HFFc6 (cell line): Measurements from ENCODE around the gene SPNS3. TPM values are rescaled to one million over a fixed set of nuclear protein-coding genes. Genes with fewer than 3 reads are reported as not detected.

Experiments
- DNase-seq: peaks from one replicate; pipeline ENCODE4 v3.0.0-alpha.2; 2018
- H3K27ac Mint-ChIP-seq: 2 replicates; pipeline ENCODE4 v1.8.0; 2020; ENCODE audit warnings: mild to moderate bottlenecking, mixed read lengths
- H3K27me3 Mint-ChIP-seq: 2 replicates; pipeline ENCODE4 v1.8.0; 2021; ENCODE audit warnings: mild to moderate bottlenecking, moderate library complexity, mixed read lengths; ENCODE audit not compliant: insufficient read depth
- H3K36me3 Mint-ChIP-seq: 2 replicates; pipeline ENCODE4 v1.8.0; 2021; ENCODE audit warnings: low read depth, mixed read lengths
- H3K4me1 Mint-ChIP-seq: 2 replicates; pipeline ENCODE4 v1.8.0; 2020; ENCODE audit warnings: low read depth, mixed read lengths
- H3K4me3 Mint-ChIP-seq: 2 replicates; pipeline ENCODE4 v1.8.0; 2020; ENCODE audit warnings: mild to moderate bottlenecking, moderate library complexity, mixed read lengths
- H3K9me3 Mint-ChIP-seq: 2 replicates; pipeline ENCODE4 v1.8.0; 2020; ENCODE audit warnings: mild to moderate bottlenecking, mixed read lengths
- total RNA-seq, 6 experiments: library from RNA; stranded (reverse); fragmentation: NEBNext Ultra II Directional; extraction: Animal tissue kit (Norgen Biotek cat#: 25700); gene quantifications; 2 replicates in 1 of 6; 3 replicates in 5 of 6; pipeline ENCODE4 v1.2.3, GENCODE V29; 2021
- TF ChIP-seq, protein P1 (sequence below): fragments of 200-600 bp; sonication (generic); IDR thresholded peaks from 2 replicates; pipeline ENCODE4 v1.5.0; 2021; ENCODE audit warnings: antibody characterized with exemption, mild to moderate bottlenecking

Gene SPNS3
- total RNA-seq, 6 experiments from 2014 or later = not detected

DNA sequence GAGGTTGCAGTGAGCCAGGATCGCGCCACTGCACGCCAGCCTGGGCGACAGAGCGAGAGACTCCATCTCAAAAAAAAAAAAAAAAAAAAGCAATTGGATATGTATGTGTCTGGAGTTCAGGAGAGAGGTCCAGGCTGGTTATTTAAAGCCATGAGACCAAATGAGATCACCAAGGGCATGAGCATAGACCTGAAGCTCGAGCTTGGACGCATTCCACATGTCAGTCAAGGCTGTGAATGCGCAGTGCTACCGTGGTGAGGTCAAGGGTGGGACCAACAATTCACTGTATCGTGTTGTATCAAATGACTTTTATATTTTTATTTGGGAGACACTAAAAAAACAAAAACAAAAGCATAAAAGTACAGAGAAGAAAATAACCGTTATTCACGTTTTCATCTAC is 35.8 kb downstream of the SPNS3 start:
- Mint-ChIP-seq H3K36me3 (no peaks in the 10 kb centered on the region), H3K4me1 (no peaks in the 10 kb centered on the region), H3K27me3 (peaks cover 27% of the 10 kb centered on the region), H3K27ac (no peak overlapping the region), H3K4me3 (no peak overlapping the region), H3K9me3 (no peaks in the 10 kb centered on the region)
- TF ChIP-seq, protein P1, sequence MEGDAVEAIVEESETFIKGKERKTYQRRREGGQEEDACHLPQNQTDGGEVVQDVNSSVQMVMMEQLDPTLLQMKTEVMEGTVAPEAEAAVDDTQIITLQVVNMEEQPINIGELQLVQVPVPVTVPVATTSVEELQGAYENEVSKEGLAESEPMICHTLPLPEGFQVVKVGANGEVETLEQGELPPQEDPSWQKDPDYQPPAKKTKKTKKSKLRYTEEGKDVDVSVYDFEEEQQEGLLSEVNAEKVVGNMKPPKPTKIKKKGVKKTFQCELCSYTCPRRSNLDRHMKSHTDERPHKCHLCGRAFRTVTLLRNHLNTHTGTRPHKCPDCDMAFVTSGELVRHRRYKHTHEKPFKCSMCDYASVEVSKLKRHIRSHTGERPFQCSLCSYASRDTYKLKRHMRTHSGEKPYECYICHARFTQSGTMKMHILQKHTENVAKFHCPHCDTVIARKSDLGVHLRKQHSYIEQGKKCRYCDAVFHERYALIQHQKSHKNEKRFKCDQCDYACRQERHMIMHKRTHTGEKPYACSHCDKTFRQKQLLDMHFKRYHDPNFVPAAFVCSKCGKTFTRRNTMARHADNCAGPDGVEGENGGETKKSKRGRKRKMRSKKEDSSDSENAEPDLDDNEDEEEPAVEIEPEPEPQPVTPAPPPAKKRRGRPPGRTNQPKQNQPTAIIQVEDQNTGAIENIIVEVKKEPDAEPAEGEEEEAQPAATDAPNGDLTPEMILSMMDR = no peak
- no peak for DNase-seq

DNA sequence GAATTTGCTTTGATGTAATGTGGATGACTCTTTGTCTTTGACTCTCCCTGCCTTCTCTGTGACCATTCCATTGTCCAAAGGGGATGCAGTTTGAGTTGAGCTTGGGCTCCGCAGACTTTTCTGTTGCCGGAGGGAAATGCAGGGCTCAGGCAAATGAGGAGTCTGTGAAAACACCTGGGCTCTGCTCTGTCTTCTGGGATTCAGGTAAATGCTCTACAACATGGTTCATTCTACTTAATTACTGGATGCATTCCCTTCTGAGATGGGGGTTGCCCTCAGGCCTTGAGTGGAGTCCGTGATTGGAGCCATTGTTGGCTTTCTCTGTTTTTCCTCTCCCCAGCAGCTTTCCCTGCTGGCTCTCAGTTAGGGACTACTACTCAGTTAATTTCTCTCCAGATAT is 38.5 kb downstream of the SPNS3 start:
- TF ChIP-seq, protein P1 = no peak
- Mint-ChIP-seq H3K4me3 (no peak overlapping the region), H3K4me1 (no peaks in the 10 kb centered on the region), H3K27ac (no peak overlapping the region), H3K27me3 (peaks cover 31% of the 10 kb centered on the region), H3K36me3 (no peaks in the 10 kb centered on the region), H3K9me3 (no peaks in the 10 kb centered on the region)
- no peak for DNase-seq

DNA sequence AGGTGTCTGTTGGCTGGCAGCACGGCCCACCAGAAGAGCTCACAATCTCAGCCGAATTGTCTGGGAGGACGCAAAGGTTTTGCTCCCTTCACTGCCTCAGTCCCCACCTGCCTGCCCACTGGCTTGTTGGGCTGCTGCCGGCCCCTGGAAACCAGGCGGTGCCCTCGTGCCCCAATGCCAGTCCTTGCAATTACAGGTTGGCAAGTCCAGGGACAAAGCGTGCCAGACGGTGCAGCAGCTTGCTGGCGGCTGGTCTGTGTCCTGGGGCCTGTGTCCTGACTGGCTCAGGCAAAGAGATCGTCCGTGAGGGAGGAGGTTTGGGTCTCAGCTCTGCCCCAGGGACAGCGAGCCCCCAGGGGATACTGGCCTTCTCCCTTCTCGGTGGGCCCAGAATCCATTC is 40.4 kb downstream of the SPNS3 start:
- H3K27me3 Mint-ChIP-seq = peaks cover 34% of the 10 kb centered on the region
- no peak overlapping the region for H3K27ac Mint-ChIP-seq
- no peak overlapping the region for H3K4me3 Mint-ChIP-seq
- no peaks in the 10 kb centered on the region for H3K4me1 Mint-ChIP-seq
- H3K36me3 Mint-ChIP-seq = no peaks in the 10 kb centered on the region
- DNase-seq = no peak
- TF ChIP-seq, protein P1 = no peak
- H3K9me3 Mint-ChIP-seq = no peaks in the 10 kb centered on the region

DNA sequence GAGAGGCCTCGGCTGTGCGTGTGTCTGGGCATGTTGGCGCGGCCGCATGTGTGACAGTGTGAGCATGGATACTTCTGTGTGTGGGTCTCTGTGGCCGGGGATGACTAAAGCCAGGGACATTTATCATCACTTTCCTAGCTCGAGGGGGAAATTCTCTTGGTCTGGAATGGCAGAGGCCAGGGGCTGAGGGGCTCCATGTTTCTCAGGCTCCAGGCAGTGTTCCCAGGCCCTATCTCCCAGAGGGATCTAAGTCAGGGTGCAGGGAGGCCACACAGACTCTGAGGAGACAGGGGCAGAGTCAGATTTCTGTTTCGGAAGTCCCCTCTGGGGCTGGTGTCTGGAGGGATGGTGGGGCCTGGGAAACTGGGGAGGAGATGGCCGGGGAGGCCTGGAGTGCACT is 41.3 kb downstream of the SPNS3 start:
- no peak overlapping the region for H3K4me3 Mint-ChIP-seq

DNA sequence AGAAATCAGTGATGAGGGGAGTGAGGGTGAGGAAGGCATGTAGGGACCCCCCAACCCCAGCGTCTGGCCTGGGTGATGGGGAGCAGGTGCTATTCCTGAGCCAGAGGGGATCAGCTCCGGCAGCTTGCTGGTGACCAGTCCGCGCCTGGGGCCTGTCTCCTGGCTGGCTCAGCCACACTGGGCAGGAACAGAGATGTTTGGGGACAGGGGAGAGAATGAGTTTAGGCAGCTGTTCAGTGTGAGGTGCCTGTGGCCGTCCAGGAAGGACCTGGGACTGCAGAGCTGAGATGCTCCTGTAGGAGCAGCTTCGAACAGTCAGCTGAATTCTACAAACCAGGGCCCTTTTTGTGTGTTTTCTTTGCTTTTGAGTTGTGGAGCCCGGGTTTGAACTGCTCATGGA is 41.7 kb downstream of the SPNS3 start:
- H3K27me3 Mint-ChIP-seq = peaks cover 34% of the 10 kb centered on the region
- no peak for DNase-seq
- TF ChIP-seq, protein P1 = no peak
- H3K4me1 Mint-ChIP-seq = no peaks in the 10 kb centered on the region
- no peak overlapping the region for H3K4me3 Mint-ChIP-seq
- no peaks in the 10 kb centered on the region for H3K9me3 Mint-ChIP-seq
- H3K36me3 Mint-ChIP-seq = no peaks in the 10 kb centered on the region
- no peak overlapping the region for H3K27ac Mint-ChIP-seq

More for the DNA sequence above, 41.3 kb downstream of the SPNS3 start:
- H3K9me3 Mint-ChIP-seq = no peaks in the 10 kb centered on the region
- no peak overlapping the region for H3K27ac Mint-ChIP-seq
- H3K27me3 Mint-ChIP-seq = peaks cover 34% of the 10 kb centered on the region
- no peak for DNase-seq
- no peaks in the 10 kb centered on the region for H3K4me1 Mint-ChIP-seq
- no peaks in the 10 kb centered on the region for H3K36me3 Mint-ChIP-seq
- TF ChIP-seq, protein P1 = no peak

DNA sequence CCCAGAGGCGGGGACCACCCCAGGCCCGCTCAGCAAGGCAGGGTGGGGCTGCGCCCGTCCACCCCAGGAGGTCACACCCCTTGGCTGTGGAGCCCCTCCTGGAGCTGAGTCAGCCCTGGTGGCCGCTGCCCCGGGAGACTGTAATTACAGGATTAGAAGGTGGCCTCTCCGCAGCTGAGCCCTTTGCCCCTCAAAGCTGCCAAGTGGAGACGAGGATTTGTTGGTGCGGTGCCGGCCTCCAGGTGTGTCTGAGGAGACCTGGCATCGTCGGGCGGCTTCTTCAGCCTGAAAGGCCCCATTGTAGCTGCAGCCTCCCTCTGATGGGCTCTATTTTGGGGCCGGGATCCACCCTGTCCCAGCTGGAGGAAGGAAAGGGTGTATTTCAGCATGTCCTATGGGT is 42.3 kb downstream of the SPNS3 start:
- H3K9me3 Mint-ChIP-seq = no peaks in the 10 kb centered on the region
- no peaks in the 10 kb centered on the region for H3K4me1 Mint-ChIP-seq
- DNase-seq = no peak
- no peak overlapping the region for H3K4me3 Mint-ChIP-seq
- H3K27me3 Mint-ChIP-seq = peaks cover 36% of the 10 kb centered on the region
- no peaks in the 10 kb centered on the region for H3K36me3 Mint-ChIP-seq
- TF ChIP-seq, protein P1 = no peak
- H3K27ac Mint-ChIP-seq = no peak overlapping the region
